PFSK-1 (cell line): ENCODE measurements around the gene CDHR3.

Experiments
- FOXP2 ChIP-seq: optimal IDR thresholded peaks from 2 replicates; pipeline ENCODE3; 2011; ENCODE audit warnings: borderline replicate concordance, control low read depth, inconsistent platforms; ENCODE audit not compliant: insufficient read depth; ENCODE audit errors: extremely low read length, extremely low read depth
- POLR2AphosphoS5 ChIP-seq: IDR thresholded peaks from 2 replicates; pipeline ENCODE4 v1.6.1; 2012; ENCODE audit warnings: low read depth, mild to moderate bottlenecking, control low read depth, low read length, moderate library complexity
- REST ChIP-seq, 2 experiments: IDR thresholded peaks; 2 replicates each; pipeline versions ENCODE4 v1.6.1 to v1.8.0; 2011 to 2012; ENCODE audit warnings: low read depth in 2 of 2, low read length in 2 of 2, control low read depth in 1 of 2, inconsistent platforms in 1 of 2, mild to moderate bottlenecking in 1 of 2, moderate library complexity in 1 of 2; ENCODE audit not compliant: insufficient read depth in 1 of 2
- SIN3A ChIP-seq: IDR thresholded peaks from 2 replicates; pipeline ENCODE4 v1.6.1; 2012; ENCODE audit warnings: mild to moderate bottlenecking, low read length, moderate library complexity, borderline replicate concordance; ENCODE audit not compliant: insufficient read depth
- TAF1 ChIP-seq: IDR thresholded peaks from 2 replicates; pipeline ENCODE4 v1.6.1; 2012; ENCODE audit warnings: low read length, control low read depth, borderline replicate concordance; ENCODE audit not compliant: insufficient read depth

GRCh38 chr7:105916603-105917002 is 46.5 kb upstream of the CDHR3 start:
- no peak for TF ChIP-seq POLR2AphosphoS5
- TF ChIP-seq REST (IDR thresholded peaks at IDR 0.05; ENCODE audit: insufficient read depth in 1 of 2, low read depth in 2 of 2, low read length in 2 of 2), result no peak
- no peak for TF ChIP-seq TAF1
- no peak for TF ChIP-seq SIN3A
- TF ChIP-seq FOXP2, result no peak
